ENCODE data around the gene TOX3. TPM values are rescaled to one million over a fixed set of nuclear protein-coding genes. Genes with fewer than 3 reads are reported as not detected.

TOX3 gene
- total and polyA plus RNA-seq, 2 of the 13 experiments (the other 11 are each of a cell fraction or from before 2014, with no cell fraction given): 14.5 to 98.6 TPM

- no peak overlapping the region for H3K4me2 ChIP-seq (ENCODE audit: low read depth, low read length)
- BruUV-seq (replicated peaks): no TSS peak
- in situ Hi-C loops (cut with HindIII; ENCODE audit: extremely low pct_ligation_motif_present, low pct_unique_long_range_greater_than_20kb) (no loop called here), intact Hi-C loops (cut with micrococcal nuclease; ENCODE audit: unreplicated experiment) (no loop called here)
- 97% methylated on average over 5 of the region's 5 CpGs for WGBS (ENCODE audit: low lambda C conversion rate)
- CTCF ChIA-PET (ENCODE audit: low intra/inter-chr PET ratio, low total read pairs): no interaction called here
- H3K27me3 ChIP-seq (ENCODE audit: control insufficient read depth in 1 of 2, insufficient read depth in 2 of 2, low read length in 2 of 2): no peaks in the 10 kb centered on the region
- TF ChIP-seq ZSCAN30 (CRISPR knock-in tag; IDR thresholded peaks at IDR 0.05): no peak
- no peak for TF ChIP-seq GMEB1 (CRISPR knock-in tag; IDR thresholded peaks at IDR 0.05; ENCODE audit: borderline replicate concordance)
- TF ChIP-seq KDM4B (CRISPR knock-in tag; IDR thresholded peaks at IDR 0.05): no peak
- TF ChIP-seq PRMT3 (CRISPR knock-in tag; IDR thresholded peaks at IDR 0.05; ENCODE audit: borderline replicate concordance, low read depth): no peak
- TF ChIP-seq MYPOP (CRISPR knock-in tag; IDR thresholded peaks at IDR 0.05): no peak
- TF ChIP-seq EED (CRISPR knock-in tag; IDR thresholded peaks at IDR 0.05): no peak
- no peak for TF ChIP-seq BORCS8-MEF2B (CRISPR knock-in tag; IDR thresholded peaks at IDR 0.05)
- TF ChIP-seq HNRNPL (IDR thresholded peaks at IDR 0.05; ENCODE audit: low read depth, low read length): no peak
- H3K79me2 ChIP-seq (ENCODE audit: insufficient read depth, low read length): peaks cover 82% of the 10 kb centered on the region
- no peaks in the 10 kb centered on the region for H3K9me3 ChIP-seq (ENCODE audit: low read length)
- no peak overlapping the region for H2AFZ ChIP-seq (ENCODE audit: low read length)
- no peak overlapping the region for H3K4me3 ChIP-seq (replicated peaks in 1 of 3; ENCODE audit: insufficient read depth in 1 of 3, low read depth in 2 of 3, low read length in 3 of 3)
- no peak overlapping the region for H3K27ac ChIP-seq (ENCODE audit: extremely low read length, insufficient read depth, low read length)
- no peak for ATAC-seq
- POLR2A ChIA-PET: interaction anchor here (1.5 kb wide), 1 partner anchor 100 kb away, joined by 4 read pairs; no protein-coding TSS in a partner anchor
- H3K36me3 ChIP-seq (replicated peaks in 1 of 2; ENCODE audit: control insufficient read depth in 1 of 2, insufficient read depth in 2 of 2, low read length in 2 of 2): peaks cover 6 to 16% of the 10 kb centered on the region in 2 experiments; a peak in 3 of 5 replicates
- peaks cover 5% of the 10 kb centered on the region; the same call in 1 of the 2 replicates for H4K20me1 ChIP-seq (ENCODE audit: insufficient read depth, low read length)
- FAIRE-seq: no peak
- H3K9ac ChIP-seq (ENCODE audit: insufficient read depth, low read depth, low read length): no peak overlapping the region
- no peak for DNase-seq (ENCODE audit: low spot score)
- H3K4me1 ChIP-seq (ENCODE audit: insufficient read depth, low read length): peaks cover 14% of the 10 kb centered on the region; the same call in 1 of the 2 replicates
Observed at GRCh38 chr16:52473096-52473495, 73.8 kb downstream of the TOX3 start.
